GM18868 (cell line): ENCODE measurements around the gene PLCB4.

Source experiments
- ATAC-seq: cut with Tn5 transposase; IDR thresholded peaks from one replicate; pipeline ENCODE4 v1.9.1; 2021; ENCODE audit warnings: mild to moderate bottlenecking, moderate library complexity; ENCODE audit not compliant: unreplicated experiment

The PLCB4 gene

GRCh38 chr20:9508240-9508661 is 439.4 kb downstream of the PLCB4 start:
- ATAC-seq: no peak

- ATAC-seq: no peak
Observed at GRCh38 chr20:9508696-9509178, 439.9 kb downstream of the PLCB4 start.

- ATAC-seq: no peak
Observed at GRCh38 chr20:9509246-9509645, 440.4 kb downstream of the PLCB4 start.

- peak; percentile 53 for ATAC-seq
Observed at GRCh38 chr20:9510911-9511310, 442.0 kb downstream of the PLCB4 start.

- ATAC-seq: no peak
Observed at GRCh38 chr20:9514072-9514460, 445.2 kb downstream of the PLCB4 start.

- ATAC-seq: no peak
Observed at GRCh38 chr20:9514461-9515213, 445.8 kb downstream of the PLCB4 start, which contains the start of gene LAMP5. TSS of gene LAMP5 (plus strand) at chr20:9514590. CDS start at chr20:9514853, 263 bp downstream.

GRCh38 chr20:9515214-9515585 is 446.3 kb downstream of the PLCB4 start:
- ATAC-seq: no peak

GRCh38 chr20:9515741-9516233 is 446.9 kb downstream of the PLCB4 start:
- ATAC-seq: no peak

- ATAC-seq: peak; percentile 53
Observed at GRCh38 chr20:9516234-9516871, 447.5 kb downstream of the PLCB4 start.

- no peak for ATAC-seq
Observed at GRCh38 chr20:9517297-9518162, 448.6 kb downstream of the PLCB4 start.

GRCh38 chr20:9518576-9519175 is 449.8 kb downstream of the PLCB4 start:
- no peak for ATAC-seq

GRCh38 chr20:9520086-9520485 is 451.2 kb downstream of the PLCB4 start:
- no peak for ATAC-seq

GRCh38 chr20:9523636-9524035 is 454.7 kb downstream of the PLCB4 start:
- no peak for ATAC-seq
